Fibroblast of villous mesenchyme (primary cell): ENCODE data around the gene DDX53. TPM values are rescaled to one million over a fixed set of nuclear protein-coding genes. Genes with fewer than 3 reads are reported as not detected.

Source experiments
- DNase-seq: peaks from one replicate; pipeline ENCODE4 v3.0.0-alpha.2; 2010; ENCODE audit warnings: low read depth
- H3K4me3 ChIP-seq: 2 replicates; pipeline ENCODE4 v1.5.1; 2011; ENCODE audit warnings: low read depth, mild to moderate bottlenecking, low read length
- CTCF ChIP-seq: IDR thresholded peaks from 2 replicates; pipeline ENCODE4 v1.5.1; 2012; ENCODE audit warnings: low read depth, mild to moderate bottlenecking, low read length; ENCODE audit not compliant: insufficient read depth
- total RNA-seq: library from RNA; depleted of rRNA; stranded (reverse); fragments of >200 nt; gene quantifications from 2 replicates; pipeline ENCODE4 v1.2.3, GENCODE V29; 2012

The DDX53 gene
- total RNA-seq, 1 donor = not detected

GRCh38 chrX:23046443-23046842 lies 46.7 kb downstream of the DDX53 start:
- DNase-seq = no peak
- no peak for TF ChIP-seq CTCF
- no peak overlapping the region for H3K4me3 ChIP-seq

- TF ChIP-seq CTCF = no peak
- DNase-seq = no peak
- H3K4me3 ChIP-seq = no peak overlapping the region
Observed at GRCh38 chrX:23048806-23049573, 49.2 kb downstream of the DDX53 start.

GRCh38 chrX:23052324-23052723 lies 52.6 kb downstream of the DDX53 start:
- DNase-seq = no peak
- H3K4me3 ChIP-seq = no peak overlapping the region
- no peak for TF ChIP-seq CTCF
